ENCODE measurements around the gene WNK3.

The WNK3 gene

GRCh38 chrX:54246866-54247265, 111.0 kb downstream of the WNK3 start:
- H3K4me3 ChIP-seq (ENCODE audit: low read length): no peak overlapping the region
- TF ChIP-seq, protein P1, sequence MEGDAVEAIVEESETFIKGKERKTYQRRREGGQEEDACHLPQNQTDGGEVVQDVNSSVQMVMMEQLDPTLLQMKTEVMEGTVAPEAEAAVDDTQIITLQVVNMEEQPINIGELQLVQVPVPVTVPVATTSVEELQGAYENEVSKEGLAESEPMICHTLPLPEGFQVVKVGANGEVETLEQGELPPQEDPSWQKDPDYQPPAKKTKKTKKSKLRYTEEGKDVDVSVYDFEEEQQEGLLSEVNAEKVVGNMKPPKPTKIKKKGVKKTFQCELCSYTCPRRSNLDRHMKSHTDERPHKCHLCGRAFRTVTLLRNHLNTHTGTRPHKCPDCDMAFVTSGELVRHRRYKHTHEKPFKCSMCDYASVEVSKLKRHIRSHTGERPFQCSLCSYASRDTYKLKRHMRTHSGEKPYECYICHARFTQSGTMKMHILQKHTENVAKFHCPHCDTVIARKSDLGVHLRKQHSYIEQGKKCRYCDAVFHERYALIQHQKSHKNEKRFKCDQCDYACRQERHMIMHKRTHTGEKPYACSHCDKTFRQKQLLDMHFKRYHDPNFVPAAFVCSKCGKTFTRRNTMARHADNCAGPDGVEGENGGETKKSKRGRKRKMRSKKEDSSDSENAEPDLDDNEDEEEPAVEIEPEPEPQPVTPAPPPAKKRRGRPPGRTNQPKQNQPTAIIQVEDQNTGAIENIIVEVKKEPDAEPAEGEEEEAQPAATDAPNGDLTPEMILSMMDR (IDR thresholded peaks at IDR 0.05; ENCODE audit: insufficient read depth, low read depth, low read length, missing control alignments): no peak
- no peak for DNase-seq (ENCODE audit: low read depth)

GRCh38 chrX:54238588-54238987, 119.3 kb downstream of the WNK3 start:
- DNase-seq (ENCODE audit: low read depth): no peak
- TF ChIP-seq, protein P1 (IDR thresholded peaks at IDR 0.05; ENCODE audit: insufficient read depth, low read depth, low read length, missing control alignments): no peak

GRCh38 chrX:54237014-54237413, 120.8 kb downstream of the WNK3 start:
- no peak for DNase-seq (ENCODE audit: low read depth)
- TF ChIP-seq, protein P1 (IDR thresholded peaks at IDR 0.05; ENCODE audit: insufficient read depth, low read depth, low read length, missing control alignments): no peak
- no peak overlapping the region for H3K4me3 ChIP-seq (ENCODE audit: low read length)

More at GRCh38 chrX:54238588-54238987, 119.3 kb downstream of the WNK3 start:
- H3K4me3 ChIP-seq (ENCODE audit: low read length): no peak overlapping the region

GRCh38 chrX:54230435-54231148, 127.3 kb downstream of the WNK3 start:
- TF ChIP-seq, protein P1 (IDR thresholded peaks at IDR 0.05; ENCODE audit: insufficient read depth, low read depth, low read length, missing control alignments): no peak
- DNase-seq (ENCODE audit: low read depth): no peak
- no peak overlapping the region for H3K4me3 ChIP-seq (ENCODE audit: low read length)

DNA sequence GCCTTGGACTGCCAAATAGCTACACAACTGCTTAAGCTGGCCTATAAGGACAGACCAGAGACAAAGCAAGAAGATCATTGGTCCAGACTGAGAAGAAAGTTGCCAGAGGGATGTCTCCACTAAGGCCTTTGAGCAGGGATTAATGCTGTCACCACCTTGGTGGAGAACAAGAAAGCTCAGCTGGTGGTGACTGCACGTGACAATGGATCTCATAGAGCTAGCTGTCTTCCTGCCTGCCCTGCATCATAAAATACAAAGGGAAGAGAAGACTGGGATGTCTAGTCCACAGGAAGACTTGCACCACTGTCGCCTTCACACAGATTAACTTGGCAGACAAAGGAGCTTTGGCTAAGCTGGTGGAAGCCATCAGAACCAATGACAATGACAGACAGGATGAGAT, 134.3 kb downstream of the WNK3 start:
- TF ChIP-seq, protein P1 (IDR thresholded peaks at IDR 0.05; ENCODE audit: insufficient read depth, low read depth, low read length, missing control alignments): no peak
- no peak for DNase-seq (ENCODE audit: low read depth)
- no peak overlapping the region for H3K4me3 ChIP-seq (ENCODE audit: low read length)

- TF ChIP-seq, protein P1 (IDR thresholded peaks at IDR 0.05; ENCODE audit: insufficient read depth, low read depth, low read length, missing control alignments): no peak
- no peak overlapping the region for H3K4me3 ChIP-seq (ENCODE audit: low read length)
- DNase-seq (ENCODE audit: low read depth): no peak
Measured at GRCh38 chrX:54213603-54214002, 144.2 kb downstream of the WNK3 start.

DNA sequence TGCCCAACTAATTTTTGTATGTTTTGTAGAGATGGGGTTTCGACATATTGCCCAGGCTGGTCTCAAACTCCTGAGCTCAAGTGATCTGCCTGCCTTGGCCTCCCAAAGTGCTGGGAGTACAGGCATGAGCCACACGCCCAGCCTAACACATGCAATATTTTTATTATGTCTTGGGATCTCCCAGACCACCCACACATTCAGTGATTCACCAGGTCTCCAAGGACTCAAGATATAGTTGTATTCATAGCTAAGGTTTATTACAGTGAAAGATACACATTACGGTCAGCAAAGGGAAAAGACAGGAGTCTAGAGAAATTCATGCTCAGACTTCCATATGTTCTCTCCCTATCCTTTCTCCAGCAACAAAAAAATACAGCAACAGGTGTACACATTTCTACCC, 149.3 kb downstream of the WNK3 start:
- peak; percentile 10 for DNase-seq (ENCODE audit: low read depth)
- no peak overlapping the region for H3K4me3 ChIP-seq (ENCODE audit: low read length)
- TF ChIP-seq, protein P1 (IDR thresholded peaks at IDR 0.05; ENCODE audit: insufficient read depth, low read depth, low read length, missing control alignments): no peak

Data from epithelial cell of esophagus (primary cell).